CD4-positive, CD25-positive, alpha-beta regulatory T cell (primary cell): ENCODE measurements around the gene OR5J2. TPM values are rescaled to one million over a fixed set of nuclear protein-coding genes. Genes with fewer than 3 reads are reported as not detected.
"Not testable (repeated sequence)": the region's sequence is repeated elsewhere in the genome, so short reads cannot be mapped to it uniquely, and the experiment has no call there.

Experiments used
- ATAC-seq, 2 donors: fragments of 150-1000 bp; cut with Tn5 transposase; one replicate each; pipeline ENCODE4 v1.10.0; 2021; ENCODE audit warnings: low read depth in 2 of 2, moderate number of reproducible peaks in 2 of 2, moderate library complexity in 1 of 2
- DNase-seq, 3 donors: peaks; one replicate each; pipeline versions ENCODE4 v3.0.0 to v3.0.0-alpha.2; 2012 to 2022; ENCODE audit warnings: mixed read lengths in 1 of 3
- H3K27ac ChIP-seq: one replicate; pipeline ENCODE4 v1.7.0; 2013; ENCODE audit warnings: mild to moderate bottlenecking, low read length; ENCODE audit not compliant: insufficient read depth, poor library complexity, severe bottlenecking
- H3K27me3 ChIP-seq: one replicate; pipeline ENCODE4 v1.7.0; 2013; ENCODE audit warnings: low read length; ENCODE audit not compliant: control insufficient read depth, insufficient read depth
- H3K36me3 ChIP-seq: one replicate; pipeline ENCODE4 v1.7.0; 2013; ENCODE audit warnings: mild to moderate bottlenecking, low read length, moderate library complexity; ENCODE audit not compliant: control insufficient read depth, insufficient read depth
- H3K4me1 ChIP-seq: 2 replicates; pipeline ENCODE4 v1.7.0; 2013; ENCODE audit warnings: mild to moderate bottlenecking, low read length; ENCODE audit not compliant: insufficient read depth, control insufficient read depth, poor library complexity, severe bottlenecking
- H3K4me3 ChIP-seq: one replicate; pipeline ENCODE4 v1.7.0; 2013; ENCODE audit warnings: low read depth, mild to moderate bottlenecking, low read length, moderate library complexity
- H3K9me3 ChIP-seq, 2 experiments: 1 replicate in 1 of 2; 2 replicates in 1 of 2; pipeline ENCODE4 v1.7.0; 2013; ENCODE audit warnings: low read length in 2 of 2, mild to moderate bottlenecking in 1 of 2, moderate library complexity in 1 of 2; ENCODE audit not compliant: control insufficient read depth in 2 of 2
- H3K27ac Mint-ChIP-seq, 3 donors: one replicate each; pipeline ENCODE4 v1.8.0; 2020 to 2022; ENCODE audit warnings: mild to moderate bottlenecking in 3 of 3, mixed read lengths in 3 of 3, moderate library complexity in 2 of 3
- H3K27me3 Mint-ChIP-seq: one replicate; pipeline ENCODE4 v1.8.0; 2022; ENCODE audit warnings: mild to moderate bottlenecking, mixed read lengths
- H3K36me3 Mint-ChIP-seq: one replicate; pipeline ENCODE4 v1.8.0; 2020; ENCODE audit warnings: mixed read lengths
- H3K4me1 Mint-ChIP-seq, 4 donors: one replicate each; pipeline ENCODE4 v1.8.0; 2020 to 2022; ENCODE audit warnings: mixed read lengths in 4 of 4, mild to moderate bottlenecking in 1 of 4
- H3K4me3 Mint-ChIP-seq, 4 donors: one replicate each; pipeline ENCODE4 v1.8.0; 2020 to 2022; ENCODE audit warnings: mild to moderate bottlenecking in 4 of 4, mixed read lengths in 4 of 4, moderate library complexity in 3 of 4
- H3K9me3 Mint-ChIP-seq, 7 donors: one replicate each; pipeline ENCODE4 v1.8.0; 2020 to 2022; ENCODE audit warnings: mixed read lengths in 7 of 7, mild to moderate bottlenecking in 3 of 7, moderate library complexity in 2 of 7
- polyA plus RNA-seq, 4 donors: library from polyadenylated mRNA; unstranded; fragments of 300-500 nt; fragmentation: Illumina TruSeq; gene quantifications; one replicate each; pipeline ENCODE4 v1.2.3, GENCODE V29; 2021
- total RNA-seq: library from RNA; stranded (reverse); gene quantifications from one replicate; pipeline ENCODE4 v1.2.3, GENCODE V29; 2022

OR5J2 gene
- not detected for total RNA-seq
- polyA plus RNA-seq = not detected

DNA sequence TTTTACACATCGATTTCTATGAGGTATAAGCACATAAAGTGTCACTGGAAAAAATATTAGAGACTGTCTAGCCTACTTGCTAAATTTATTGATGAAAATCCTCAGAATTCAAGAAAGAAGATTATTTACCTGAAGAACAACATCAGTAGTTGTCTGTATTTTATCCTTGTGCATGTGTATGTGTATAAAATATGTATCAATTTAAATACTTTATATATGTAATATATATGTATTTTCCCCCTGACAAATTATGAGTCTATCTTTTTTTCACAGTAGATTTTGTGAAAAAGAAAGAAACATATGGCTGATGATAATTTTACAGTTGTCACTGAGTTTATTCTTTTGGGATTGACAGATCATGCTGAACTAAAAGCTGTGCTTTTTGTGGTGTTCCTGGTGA, at the start of gene OR5J2:
Gene OR5J2 (plus strand): TSS at position 301 of the 400 bp plus-strand sequence. CDS start 0 bp downstream, at position 301.
- Histone ChIP-seq H3K4me1 (no peaks in the 10 kb centered on the region), H3K27me3 (no peaks in the 10 kb centered on the region), H3K4me3 (no peak within 1 kb of the TSS), H3K36me3 (no peaks in the 10 kb centered on the region), H3K9me3 (peaks cover 0 to 9% of the 10 kb centered on the region in 2 experiments), H3K27ac (no peak within 1 kb of the TSS)
- no peak for DNase-seq
- H3K36me3 Mint-ChIP-seq = no peaks in the 10 kb centered on the region
- ATAC-seq = no peak
- no peak within 1 kb of the TSS for H3K4me3 Mint-ChIP-seq
- H3K27me3 Mint-ChIP-seq = no peaks in the 10 kb centered on the region
- no peaks in the 10 kb centered on the region for H3K4me1 Mint-ChIP-seq
- H3K9me3 Mint-ChIP-seq = peaks cover 1 to 11% (median 5%) of the 10 kb centered on the region in 7 donors
- no peak within 1 kb of the TSS for H3K27ac Mint-ChIP-seq

DNA sequence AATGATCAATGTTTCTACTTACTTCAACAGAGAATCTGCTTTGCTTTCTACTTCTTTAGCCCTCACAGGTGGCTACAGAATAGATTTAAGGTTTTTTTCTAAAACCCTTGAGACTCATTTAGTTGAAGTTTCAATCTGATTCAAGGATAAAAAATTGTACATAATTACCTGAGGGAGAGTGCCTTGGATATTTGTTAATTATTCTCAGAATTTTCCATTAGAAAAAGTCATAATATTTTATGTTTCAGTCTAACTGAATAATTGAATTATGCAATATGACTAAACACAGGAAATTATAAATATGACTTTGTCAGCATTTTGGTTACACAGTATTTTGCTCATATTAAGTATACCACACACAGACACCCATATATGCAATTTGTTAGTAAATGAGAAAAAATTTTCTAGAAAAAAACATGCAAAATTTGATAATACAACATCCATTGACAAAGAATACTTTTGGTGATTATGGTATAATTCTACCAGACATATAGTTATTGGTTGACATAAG, 36.2 kb upstream of the OR5J2 start, which contains the start of gene OR8J3:
Gene OR8J3 (minus strand): TSS at position 51 of the 511 bp plus-strand sequence. CDS start 2,483 bp downstream, outside the sequence.
- no peak for ATAC-seq
- H3K27ac Mint-ChIP-seq = no peak within 1 kb of the TSS
- Histone ChIP-seq H3K27ac (no peak within 1 kb of the TSS), H3K4me3 (no peak within 1 kb of the TSS), H3K4me1 (no peaks in the 10 kb centered on the region), H3K36me3 (no peaks in the 10 kb centered on the region), H3K27me3 (no peaks in the 10 kb centered on the region), H3K9me3 (peaks cover 0 to 2% of the 10 kb centered on the region in 2 experiments)
- no peaks in the 10 kb centered on the region for H3K36me3 Mint-ChIP-seq
- H3K4me3 Mint-ChIP-seq = no peak within 1 kb of the TSS
- peaks cover 0 to 31% (median 5%) of the 10 kb centered on the region in 7 donors for H3K9me3 Mint-ChIP-seq
- no peak for DNase-seq
- no peaks in the 10 kb centered on the region for H3K4me1 Mint-ChIP-seq
- H3K27me3 Mint-ChIP-seq = no peaks in the 10 kb centered on the region

DNA sequence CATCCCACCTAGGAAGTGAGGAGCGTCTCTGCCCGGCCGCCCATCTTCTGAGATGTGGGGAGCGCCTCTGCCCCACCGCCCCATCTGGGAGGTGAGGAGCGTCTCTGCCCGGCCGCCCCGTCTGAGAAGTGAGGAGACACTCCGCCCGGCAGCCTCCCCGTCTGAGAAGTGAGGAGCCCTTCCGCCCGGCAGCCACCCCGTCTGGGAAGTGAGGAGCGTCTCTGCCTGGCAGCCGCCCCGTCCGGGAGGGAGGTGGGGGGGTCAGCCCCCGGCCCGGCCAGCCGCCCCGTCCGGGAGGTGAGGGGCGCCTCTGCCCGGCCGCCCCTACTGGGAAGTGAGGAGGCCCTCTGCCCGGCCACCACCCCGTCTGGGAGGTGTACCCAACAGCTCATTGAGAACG, 32.7 kb upstream of the OR5J2 start:
- not testable (repeated sequence) for H3K4me3 Mint-ChIP-seq, H3K27ac Mint-ChIP-seq, H3K27me3 ChIP-seq, H3K36me3 Mint-ChIP-seq, H3K4me1 ChIP-seq, H3K36me3 ChIP-seq, H3K9me3 ChIP-seq, H3K27ac ChIP-seq, DNase-seq, H3K4me3 ChIP-seq, H3K4me1 Mint-ChIP-seq, ATAC-seq, H3K27me3 Mint-ChIP-seq
- H3K9me3 Mint-ChIP-seq = peaks cover 0 to 24% (median 4%) of the 10 kb centered on the region in 7 donors

DNA sequence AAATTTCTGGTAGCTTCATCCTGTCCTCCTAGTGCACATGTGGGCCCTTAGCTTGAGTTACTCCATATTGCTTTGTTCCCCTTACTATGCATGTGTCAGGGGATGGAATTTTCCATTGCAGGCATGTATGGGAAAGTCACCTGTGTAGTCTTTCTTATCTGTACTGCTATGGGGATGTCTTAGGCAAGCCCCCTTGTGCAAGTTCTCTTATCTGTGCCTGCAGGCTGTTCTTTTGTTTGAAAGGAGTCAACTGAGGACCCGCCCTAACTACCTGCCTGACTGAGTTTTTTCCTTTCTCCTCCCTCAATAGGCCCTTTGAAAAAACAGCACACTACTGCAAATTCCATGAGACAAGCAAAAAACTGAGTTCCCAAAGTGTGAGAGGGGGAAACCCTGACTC, 25.0 kb upstream of the OR5J2 start:
- Histone ChIP-seq H3K9me3 (peaks cover 4 to 15% of the 10 kb centered on the region in 2 experiments), H3K4me1 (no peaks in the 10 kb centered on the region), H3K36me3 (no peaks in the 10 kb centered on the region), H3K27ac (no peak overlapping the region), H3K27me3 (no peaks in the 10 kb centered on the region), H3K4me3 (no peak overlapping the region)
- Mint-ChIP-seq H3K27ac (no peak overlapping the region), H3K4me3 (no peak overlapping the region), H3K27me3 (no peaks in the 10 kb centered on the region), H3K36me3 (no peaks in the 10 kb centered on the region), H3K9me3 (peaks cover 0 to 35% (median 13%) of the 10 kb centered on the region in 7 donors), H3K4me1 (no peaks in the 10 kb centered on the region)
- DNase-seq (no peak), ATAC-seq (no peak)

DNA sequence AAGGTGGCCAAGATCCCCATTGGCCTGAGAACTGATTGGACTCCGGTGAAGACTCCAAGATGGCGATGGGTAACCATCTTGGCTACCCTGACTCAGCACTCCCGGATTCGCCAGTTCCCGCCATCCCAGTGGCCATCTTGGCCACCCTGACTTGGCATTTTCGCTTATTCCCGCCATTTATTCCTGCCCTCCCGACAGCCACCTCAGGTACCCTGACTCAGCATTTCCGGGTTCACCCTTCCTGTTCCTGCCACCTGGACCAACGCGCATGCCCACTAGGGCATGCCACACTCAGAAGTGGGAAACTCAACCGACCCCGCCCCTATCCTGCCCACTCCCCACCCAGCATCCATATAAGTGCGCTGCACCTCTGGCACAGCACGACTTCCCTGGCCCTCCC, 24.1 kb upstream of the OR5J2 start:
- Mint-ChIP-seq H3K27me3 (no peaks in the 10 kb centered on the region), H3K4me1 (no peaks in the 10 kb centered on the region), H3K4me3 (no peak overlapping the region), H3K36me3 (no peaks in the 10 kb centered on the region), H3K9me3 (peaks cover 2 to 37% (median 14%) of the 10 kb centered on the region in 7 donors), H3K27ac (no peak overlapping the region)
- no peaks in the 10 kb centered on the region for H3K4me1 ChIP-seq
- H3K36me3 ChIP-seq = no peaks in the 10 kb centered on the region
- peaks cover 4 to 15% of the 10 kb centered on the region in 2 experiments for H3K9me3 ChIP-seq
- no peak overlapping the region for H3K4me3 ChIP-seq
- DNase-seq = no peak
- no peaks in the 10 kb centered on the region for H3K27me3 ChIP-seq
- no peak overlapping the region for H3K27ac ChIP-seq
- no peak for ATAC-seq

DNA sequence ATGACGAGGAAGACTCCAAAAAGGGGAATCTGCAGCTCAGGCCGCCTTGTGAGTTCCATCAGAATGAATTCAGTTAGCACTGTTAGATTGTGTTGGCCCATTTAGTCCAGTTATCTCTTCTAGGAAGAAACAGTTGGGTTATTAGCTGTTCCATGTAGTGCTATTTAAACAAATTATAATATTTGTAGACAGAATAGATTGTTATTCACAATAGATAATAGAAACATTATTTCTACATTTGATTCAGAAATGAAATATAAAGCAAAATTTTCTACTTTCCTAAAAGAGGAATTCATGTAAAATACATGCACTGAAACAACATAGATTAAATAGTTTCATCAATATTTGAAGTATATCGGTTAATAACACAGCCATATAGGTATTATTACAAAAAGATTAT, 16.2 kb upstream of the OR5J2 start, which contains the start of gene OR8K5:
Gene OR8K5 (minus strand): TSS at position 101 of the 400 bp plus-strand sequence. CDS start 0 bp downstream, at position 101.
- Mint-ChIP-seq H3K9me3 (peaks cover 1 to 27% (median 7%) of the 10 kb centered on the region in 7 donors), H3K27me3 (no peaks in the 10 kb centered on the region), H3K36me3 (no peaks in the 10 kb centered on the region), H3K4me1 (no peaks in the 10 kb centered on the region), H3K27ac (no peak within 1 kb of the TSS), H3K4me3 (no peak within 1 kb of the TSS)
- H3K27ac ChIP-seq = no peak within 1 kb of the TSS
- H3K9me3 ChIP-seq = peaks cover 2 to 4% of the 10 kb centered on the region in 2 experiments
- no peak for DNase-seq
- no peaks in the 10 kb centered on the region for H3K27me3 ChIP-seq
- H3K4me1 ChIP-seq = no peaks in the 10 kb centered on the region
- no peak within 1 kb of the TSS for H3K4me3 ChIP-seq
- ATAC-seq = no peak
- H3K36me3 ChIP-seq = no peaks in the 10 kb centered on the region

DNA sequence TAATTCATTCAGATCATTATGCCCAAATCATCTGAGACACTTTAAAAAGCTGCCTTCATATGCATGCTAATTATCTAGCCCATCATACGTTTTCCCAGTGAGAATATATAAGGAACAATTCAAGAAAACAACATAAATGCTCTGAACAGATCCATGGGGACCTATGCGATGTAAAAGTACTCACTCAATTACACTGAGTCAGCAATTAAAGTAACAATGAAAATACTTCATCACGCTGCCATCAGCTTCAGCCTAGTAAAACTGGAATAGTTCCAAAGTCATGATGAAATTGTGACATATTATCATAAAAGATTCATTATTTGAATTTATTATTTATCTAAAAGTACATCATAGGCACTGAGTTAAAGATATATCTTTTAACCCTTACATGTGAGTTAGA, 12.6 kb upstream of the OR5J2 start:
- Mint-ChIP-seq H3K27me3 (no peaks in the 10 kb centered on the region), H3K4me1 (no peaks in the 10 kb centered on the region), H3K36me3 (no peaks in the 10 kb centered on the region), H3K4me3 (no peak overlapping the region), H3K27ac (no peak overlapping the region), H3K9me3 (peaks cover 0 to 27% (median 2%) of the 10 kb centered on the region in 7 donors)
- H3K27ac ChIP-seq = no peak overlapping the region
- no peaks in the 10 kb centered on the region for H3K4me1 ChIP-seq
- DNase-seq (no peak), ATAC-seq (no peak)
- H3K27me3 ChIP-seq = no peaks in the 10 kb centered on the region
- no peaks in the 10 kb centered on the region for H3K36me3 ChIP-seq
- peaks cover 2 to 4% of the 10 kb centered on the region in 2 experiments for H3K9me3 ChIP-seq
- no peak overlapping the region for H3K4me3 ChIP-seq

DNA sequence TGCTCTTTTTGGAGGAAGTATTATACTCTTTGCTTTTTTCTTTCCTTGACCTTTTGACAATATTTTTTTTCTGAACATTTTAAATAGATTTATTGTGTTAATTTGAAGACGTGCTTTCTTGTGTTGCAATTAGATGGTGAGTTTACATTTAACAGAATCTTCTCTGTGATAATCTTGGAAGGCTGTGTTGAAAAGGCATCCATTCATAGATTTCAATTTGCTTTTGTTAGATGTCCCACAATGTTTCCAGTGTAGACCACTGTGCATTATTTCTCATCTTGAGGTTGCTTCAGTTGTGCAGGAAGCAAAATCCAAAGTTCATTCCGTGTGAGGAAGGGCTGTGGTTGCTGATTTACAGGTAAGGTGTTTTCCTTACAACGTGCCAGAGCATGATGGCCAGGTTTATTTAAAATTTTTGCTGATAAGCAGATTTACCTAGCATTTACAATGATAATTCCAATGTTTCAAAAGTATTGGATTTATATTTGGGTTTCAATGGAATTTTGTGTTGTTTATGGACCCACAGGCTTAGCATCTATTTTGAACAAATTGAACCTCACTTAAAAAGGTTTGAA, 4.1 kb upstream of the OR5J2 start:
- Mint-ChIP-seq H3K9me3 (peaks cover 0 to 18% (median 5%) of the 10 kb centered on the region in 7 donors), H3K36me3 (no peaks in the 10 kb centered on the region), H3K27ac (no peak overlapping the region), H3K4me1 (no peaks in the 10 kb centered on the region), H3K27me3 (no peaks in the 10 kb centered on the region), H3K4me3 (no peak overlapping the region)
- DNase-seq = no peak
- Histone ChIP-seq H3K4me3 (no peak overlapping the region), H3K27me3 (no peaks in the 10 kb centered on the region), H3K27ac (no peak overlapping the region), H3K36me3 (no peaks in the 10 kb centered on the region), H3K9me3 (no peaks in the 10 kb centered on the region), H3K4me1 (no peaks in the 10 kb centered on the region)
- ATAC-seq = no peak
